A549 treated with DMSO at 1 μM for 4 hours (cell line): ENCODE results near the gene CUTC. TPM values are rescaled to one million over a fixed set of nuclear protein-coding genes. Genes with fewer than 3 reads are reported as not detected.

Experiments used
- total RNA-seq: library from RNA; stranded (reverse); fragments of 200-300 nt; extraction: Qiagen RNA extraction; gene quantifications from 5 replicates; pipeline ENCODE4 v1.2.3, GENCODE V29; 2022; ENCODE audit warnings: low read depth

CUTC gene, protein sequence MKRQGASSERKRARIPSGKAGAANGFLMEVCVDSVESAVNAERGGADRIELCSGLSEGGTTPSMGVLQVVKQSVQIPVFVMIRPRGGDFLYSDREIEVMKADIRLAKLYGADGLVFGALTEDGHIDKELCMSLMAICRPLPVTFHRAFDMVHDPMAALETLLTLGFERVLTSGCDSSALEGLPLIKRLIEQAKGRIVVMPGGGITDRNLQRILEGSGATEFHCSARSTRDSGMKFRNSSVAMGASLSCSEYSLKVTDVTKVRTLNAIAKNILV
- 33.5 to 41.1 TPM (median 35.5 TPM) in 5 replicates for total RNA-seq

DNA sequence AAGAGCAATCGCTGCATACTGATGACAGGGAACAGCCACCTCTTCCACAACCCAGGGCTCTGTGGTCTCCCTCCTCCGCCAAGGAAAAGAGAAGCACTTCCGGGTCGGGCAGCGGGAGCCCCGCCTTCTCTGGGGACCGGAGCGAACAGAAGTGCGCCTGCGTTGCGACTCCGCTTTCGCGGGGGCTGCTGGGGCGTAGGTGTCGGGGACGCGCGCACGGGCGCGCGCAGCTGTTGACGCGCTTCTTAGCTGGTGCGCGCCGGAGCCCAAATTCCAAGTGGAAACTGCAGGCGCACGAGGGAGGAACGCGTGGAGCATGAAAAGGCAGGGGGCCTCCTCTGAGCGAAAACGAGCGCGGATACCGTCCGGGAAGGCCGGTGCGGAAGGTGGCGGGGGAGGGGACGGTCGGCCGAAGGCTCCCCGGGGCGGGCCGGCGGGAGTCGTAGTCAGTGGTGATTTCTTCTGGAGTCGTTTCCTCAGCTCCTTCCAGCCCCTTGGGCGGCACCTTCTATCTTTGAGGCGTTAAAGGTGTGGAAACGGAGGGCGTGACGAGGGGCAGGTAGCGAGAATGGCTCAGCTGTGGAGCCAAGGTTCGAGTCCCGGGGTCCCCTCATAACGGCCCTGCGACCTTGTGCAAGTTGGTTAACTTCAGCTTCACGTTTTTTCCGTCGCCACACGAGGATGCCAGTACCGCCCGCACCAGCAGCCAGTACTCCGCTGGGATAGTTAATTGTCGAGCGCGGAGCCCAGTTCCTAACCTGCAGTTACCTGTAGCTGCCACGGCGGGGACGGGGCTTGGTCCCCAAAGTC lies at the start of gene CUTC, which contains the start of gene COX15:
Gene CUTC, plus strand, starts transcription at position 202 of the 810 bp plus-strand sequence. Its CDS starts 115 bp downstream, at position 317.
Gene COX15, minus strand, starts transcription at position 95 of the 810 bp plus-strand sequence. Its CDS starts 78 bp downstream, at position 17.

DNA sequence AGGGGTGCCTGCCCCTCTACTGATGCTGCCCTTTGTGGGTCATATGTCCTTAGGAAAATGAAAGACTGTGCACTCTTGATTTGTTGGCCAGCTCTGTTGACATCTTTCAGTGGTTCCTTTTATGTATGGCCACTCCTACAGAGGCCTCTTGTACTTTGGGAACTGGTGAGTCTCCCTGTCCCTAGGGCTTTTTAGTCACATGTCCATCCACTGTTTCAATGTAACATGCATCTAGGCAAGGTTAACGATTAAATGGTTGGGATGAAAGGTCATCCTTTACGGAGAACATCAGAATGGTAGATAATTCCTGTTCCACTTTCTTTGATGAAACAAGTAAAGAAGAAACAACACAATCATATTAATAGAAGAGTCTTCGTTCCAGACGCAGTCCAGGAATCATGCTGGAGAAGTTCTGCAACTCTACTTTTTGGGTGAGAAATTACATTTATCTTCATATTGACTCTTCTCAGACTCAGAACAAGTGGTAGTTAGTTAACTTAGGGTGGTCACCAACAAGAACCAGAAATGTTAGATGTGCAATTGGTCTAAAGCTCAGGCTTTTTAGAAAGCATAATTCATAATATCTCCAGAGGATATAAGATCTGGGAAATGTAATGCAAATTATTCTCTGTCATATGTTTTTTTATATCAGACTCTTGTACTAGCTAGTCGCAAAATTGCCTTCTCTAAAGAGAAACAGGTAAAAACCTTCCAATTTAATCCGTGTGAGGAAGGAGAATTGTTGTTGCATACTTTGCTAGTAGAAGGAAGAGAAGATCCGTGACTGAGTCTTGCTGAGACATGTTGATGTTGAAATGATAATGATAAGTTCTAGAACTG lies 50.6 kb downstream of the CUTC start, which contains the start of gene ABCC2:
Gene ABCC2, plus strand, starts transcription at position 194 of the 840 bp plus-strand sequence. Its CDS starts 205 bp downstream, at position 399.

Other genes starting within 250 kb of the CUTC start
- 0.06 TPM in 1 of 5 replicates, not detected in the others for gene NKX2-3, start 199.3 kb upstream of the CUTC start, total RNA-seq
- 27.6 to 30.4 TPM (median 29.2 TPM) in 5 replicates for gene SLC25A28, start 111.8 kb upstream of the CUTC start, total RNA-seq
- 14.1 to 19.3 TPM (median 17.9 TPM) in 5 replicates for gene ENTPD7, start 72.7 kb upstream of the CUTC start, total RNA-seq
- 25.1 to 36.7 TPM (median 35.5 TPM) in 5 replicates for gene COX15, start 107 bp upstream of the CUTC start, total RNA-seq
- gene ABCC2, start 50.4 kb downstream of the CUTC start, total RNA-seq: 141 to 192 TPM (median 172 TPM) in 5 replicates